Liver (tissue), 3 donors: ENCODE data around the gene RIT1.

Experiments used
- EGR1 ChIP-seq, 2 donors: IDR thresholded peaks; 2 replicates each; pipeline ENCODE4 v1.6.1; 2016 to 2018; ENCODE audit warnings: antibody characterized with exemption in 2 of 2, low read depth in 2 of 2
- GABPA ChIP-seq, 2 donors: IDR thresholded peaks in 1 of 2; conservative IDR thresholded peaks in 1 of 2; 2 replicates each; pipeline ENCODE4 v1.6.1; 2016; ENCODE audit warnings: antibody characterized with exemption in 2 of 2, mild to moderate bottlenecking in 1 of 2, moderate library complexity in 1 of 2
- HNF4G ChIP-seq: IDR thresholded peaks from 2 replicates; pipeline ENCODE4 v1.6.1; 2016; ENCODE audit warnings: antibody characterized with exemption
- JUND ChIP-seq, 2 donors: IDR thresholded peaks; 2 replicates each; pipeline ENCODE4 v1.6.1; 2016; ENCODE audit warnings: antibody characterized with exemption in 2 of 2
- RAD21 ChIP-seq, 2 donors: IDR thresholded peaks; 2 replicates each; pipeline ENCODE4 v1.6.1; 2016; ENCODE audit warnings: antibody characterized with exemption in 2 of 2, mild to moderate bottlenecking in 2 of 2
- SP1 ChIP-seq: IDR thresholded peaks from 2 replicates; pipeline ENCODE4 v1.6.1; 2018; ENCODE audit warnings: antibody characterized with exemption, mild to moderate bottlenecking
- TAF1 ChIP-seq: conservative IDR thresholded peaks from 2 replicates; pipeline ENCODE4 v1.6.1; 2016; ENCODE audit warnings: antibody characterized with exemption, mild to moderate bottlenecking
- YY1 ChIP-seq: IDR thresholded peaks from 2 replicates; pipeline ENCODE4 v1.6.1; 2016; ENCODE audit warnings: antibody characterized with exemption, mild to moderate bottlenecking
- ZBTB33 ChIP-seq: IDR thresholded peaks from 2 replicates; pipeline ENCODE4 v1.6.1; 2016; ENCODE audit warnings: antibody characterized with exemption
- TF ChIP-seq, protein P1 (sequence below): fragments of 150-350 bp; IDR thresholded peaks from 2 replicates; pipeline ENCODE4 v1.5.1; 2017; ENCODE audit warnings: improper control_type of control experiment, low read depth, low read length; ENCODE audit not compliant: missing input control
- TF ChIP-seq, protein P2 (sequence below): IDR thresholded peaks from 2 replicates; pipeline ENCODE4 v1.6.1; 2016; ENCODE audit warnings: antibody characterized with exemption, mild to moderate bottlenecking
- TF ChIP-seq, protein P3 (sequence below): IDR thresholded peaks from 2 replicates; pipeline ENCODE4 v1.6.1; 2016; ENCODE audit warnings: antibody characterized with exemption
- TF ChIP-seq, protein P4 (sequence below): IDR thresholded peaks from 2 replicates; pipeline ENCODE4 v1.6.1; 2016; ENCODE audit warnings: antibody characterized with exemption
- donor health status: healthy.
- donor health status: healthy.

- TF ChIP-seq YY1 (no peak), RAD21 (IDR thresholded peaks at IDR 0.05) (no peak), GABPA (IDR thresholded peaks at IDR 0.05 in 1 of 2, conservative IDR thresholded peaks at IDR 0.05 in 1 of 2) (no peak), SP1 (no peak), TAF1 (no peak), HNF4G (no peak), EGR1 (IDR thresholded peaks at IDR 0.05; ENCODE audit: low read depth in 2 of 2) (no peak), JUND (IDR thresholded peaks at IDR 0.05) (no peak), ZBTB33 (no peak)
- TF ChIP-seq, protein P1, sequence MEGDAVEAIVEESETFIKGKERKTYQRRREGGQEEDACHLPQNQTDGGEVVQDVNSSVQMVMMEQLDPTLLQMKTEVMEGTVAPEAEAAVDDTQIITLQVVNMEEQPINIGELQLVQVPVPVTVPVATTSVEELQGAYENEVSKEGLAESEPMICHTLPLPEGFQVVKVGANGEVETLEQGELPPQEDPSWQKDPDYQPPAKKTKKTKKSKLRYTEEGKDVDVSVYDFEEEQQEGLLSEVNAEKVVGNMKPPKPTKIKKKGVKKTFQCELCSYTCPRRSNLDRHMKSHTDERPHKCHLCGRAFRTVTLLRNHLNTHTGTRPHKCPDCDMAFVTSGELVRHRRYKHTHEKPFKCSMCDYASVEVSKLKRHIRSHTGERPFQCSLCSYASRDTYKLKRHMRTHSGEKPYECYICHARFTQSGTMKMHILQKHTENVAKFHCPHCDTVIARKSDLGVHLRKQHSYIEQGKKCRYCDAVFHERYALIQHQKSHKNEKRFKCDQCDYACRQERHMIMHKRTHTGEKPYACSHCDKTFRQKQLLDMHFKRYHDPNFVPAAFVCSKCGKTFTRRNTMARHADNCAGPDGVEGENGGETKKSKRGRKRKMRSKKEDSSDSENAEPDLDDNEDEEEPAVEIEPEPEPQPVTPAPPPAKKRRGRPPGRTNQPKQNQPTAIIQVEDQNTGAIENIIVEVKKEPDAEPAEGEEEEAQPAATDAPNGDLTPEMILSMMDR = no peak
- TF ChIP-seq, protein P2, sequence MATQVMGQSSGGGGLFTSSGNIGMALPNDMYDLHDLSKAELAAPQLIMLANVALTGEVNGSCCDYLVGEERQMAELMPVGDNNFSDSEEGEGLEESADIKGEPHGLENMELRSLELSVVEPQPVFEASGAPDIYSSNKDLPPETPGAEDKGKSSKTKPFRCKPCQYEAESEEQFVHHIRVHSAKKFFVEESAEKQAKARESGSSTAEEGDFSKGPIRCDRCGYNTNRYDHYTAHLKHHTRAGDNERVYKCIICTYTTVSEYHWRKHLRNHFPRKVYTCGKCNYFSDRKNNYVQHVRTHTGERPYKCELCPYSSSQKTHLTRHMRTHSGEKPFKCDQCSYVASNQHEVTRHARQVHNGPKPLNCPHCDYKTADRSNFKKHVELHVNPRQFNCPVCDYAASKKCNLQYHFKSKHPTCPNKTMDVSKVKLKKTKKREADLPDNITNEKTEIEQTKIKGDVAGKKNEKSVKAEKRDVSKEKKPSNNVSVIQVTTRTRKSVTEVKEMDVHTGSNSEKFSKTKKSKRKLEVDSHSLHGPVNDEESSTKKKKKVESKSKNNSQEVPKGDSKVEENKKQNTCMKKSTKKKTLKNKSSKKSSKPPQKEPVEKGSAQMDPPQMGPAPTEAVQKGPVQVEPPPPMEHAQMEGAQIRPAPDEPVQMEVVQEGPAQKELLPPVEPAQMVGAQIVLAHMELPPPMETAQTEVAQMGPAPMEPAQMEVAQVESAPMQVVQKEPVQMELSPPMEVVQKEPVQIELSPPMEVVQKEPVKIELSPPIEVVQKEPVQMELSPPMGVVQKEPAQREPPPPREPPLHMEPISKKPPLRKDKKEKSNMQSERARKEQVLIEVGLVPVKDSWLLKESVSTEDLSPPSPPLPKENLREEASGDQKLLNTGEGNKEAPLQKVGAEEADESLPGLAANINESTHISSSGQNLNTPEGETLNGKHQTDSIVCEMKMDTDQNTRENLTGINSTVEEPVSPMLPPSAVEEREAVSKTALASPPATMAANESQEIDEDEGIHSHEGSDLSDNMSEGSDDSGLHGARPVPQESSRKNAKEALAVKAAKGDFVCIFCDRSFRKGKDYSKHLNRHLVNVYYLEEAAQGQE = no peak
- TF ChIP-seq, protein P3, sequence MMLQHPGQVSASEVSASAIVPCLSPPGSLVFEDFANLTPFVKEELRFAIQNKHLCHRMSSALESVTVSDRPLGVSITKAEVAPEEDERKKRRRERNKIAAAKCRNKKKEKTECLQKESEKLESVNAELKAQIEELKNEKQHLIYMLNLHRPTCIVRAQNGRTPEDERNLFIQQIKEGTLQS = no peak
- TF ChIP-seq, protein P4, sequence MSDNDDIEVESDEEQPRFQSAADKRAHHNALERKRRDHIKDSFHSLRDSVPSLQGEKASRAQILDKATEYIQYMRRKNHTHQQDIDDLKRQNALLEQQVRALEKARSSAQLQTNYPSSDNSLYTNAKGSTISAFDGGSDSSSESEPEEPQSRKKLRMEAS = no peak
Measured at GRCh38 chr1:155951753-155952504, 40.8 kb upstream of the RIT1 start.
